Astrocyte of the hippocampus (primary cell): ENCODE data around the gene CXCR5.
"Not testable (repeated sequence)": the region's sequence is repeated elsewhere in the genome, so short reads cannot be mapped to it uniquely, and the experiment has no call there.

ENCODE experiments used
- DNase-seq: peaks from one replicate; pipeline ENCODE4 v3.0.0; 2011; ENCODE audit warnings: low read depth, low spot score

Gene CXCR5, protein sequence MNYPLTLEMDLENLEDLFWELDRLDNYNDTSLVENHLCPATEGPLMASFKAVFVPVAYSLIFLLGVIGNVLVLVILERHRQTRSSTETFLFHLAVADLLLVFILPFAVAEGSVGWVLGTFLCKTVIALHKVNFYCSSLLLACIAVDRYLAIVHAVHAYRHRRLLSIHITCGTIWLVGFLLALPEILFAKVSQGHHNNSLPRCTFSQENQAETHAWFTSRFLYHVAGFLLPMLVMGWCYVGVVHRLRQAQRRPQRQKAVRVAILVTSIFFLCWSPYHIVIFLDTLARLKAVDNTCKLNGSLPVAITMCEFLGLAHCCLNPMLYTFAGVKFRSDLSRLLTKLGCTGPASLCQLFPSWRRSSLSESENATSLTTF

DNA sequence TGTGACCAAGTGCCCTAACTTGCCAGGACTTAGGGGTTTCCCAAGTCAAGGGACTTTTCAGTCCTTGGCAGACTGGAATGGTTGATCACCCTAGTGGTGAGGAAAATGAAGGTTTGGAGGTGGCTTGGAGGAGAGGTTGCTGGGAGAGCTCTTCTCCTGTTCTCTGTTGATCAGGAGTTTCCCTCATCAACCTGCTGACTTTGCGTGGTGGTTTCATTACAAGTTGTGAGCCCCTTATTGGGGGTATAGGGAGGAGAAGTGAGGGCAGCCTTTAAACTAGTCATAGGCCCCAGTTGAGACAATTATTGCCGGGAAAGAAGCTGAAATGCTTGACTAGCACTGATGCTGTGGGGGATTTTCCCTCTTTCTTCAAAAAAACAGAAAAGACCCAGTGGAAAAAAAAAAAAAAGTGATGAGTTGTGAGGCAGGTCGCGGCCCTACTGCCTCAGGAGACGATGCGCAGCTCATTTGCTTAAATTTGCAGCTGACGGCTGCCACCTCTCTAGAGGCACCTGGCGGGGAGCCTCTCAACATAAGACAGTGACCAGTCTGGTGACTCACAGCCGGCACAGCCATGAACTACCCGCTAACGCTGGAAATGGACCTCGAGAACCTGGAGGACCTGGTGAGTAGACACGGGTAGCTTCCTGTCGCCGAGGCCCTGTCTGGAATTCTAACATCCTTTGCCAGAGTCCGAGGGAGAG, at the start of gene CXCR5:
CXCR5 (plus strand) TSS at position 525 of the 704 bp plus-strand sequence; CDS start at position 575, 50 bp downstream.
- no peak for DNase-seq

DNA sequence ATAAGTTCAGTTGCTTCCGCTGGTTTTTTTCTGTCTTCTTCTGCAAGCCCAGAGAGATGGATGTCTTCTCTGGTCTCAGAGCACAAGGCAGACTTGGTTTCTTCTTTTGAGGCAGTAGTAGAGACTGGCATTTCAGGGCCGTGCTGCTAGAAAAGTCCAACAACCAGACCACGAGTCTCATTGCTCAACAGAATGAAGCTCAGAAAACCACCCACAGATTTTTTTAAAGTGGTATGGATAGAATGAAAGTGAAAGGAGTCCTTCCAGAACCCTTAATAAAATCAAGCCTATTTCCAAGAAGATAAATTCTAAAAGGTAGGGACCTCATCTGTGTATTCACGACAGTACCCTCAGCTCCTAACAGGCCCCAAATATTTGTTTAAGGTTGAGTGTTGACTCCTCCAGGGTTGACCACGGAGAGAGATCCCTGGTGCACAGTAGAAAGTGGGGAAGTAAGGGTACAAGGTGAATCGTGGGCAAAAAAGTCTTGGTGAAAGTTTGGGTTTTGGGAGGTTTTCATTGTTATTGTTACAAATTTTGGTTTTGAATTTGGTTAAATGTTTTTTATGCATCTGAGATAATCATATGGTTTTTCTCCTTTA, 49.2 kb upstream of the CXCR5 start:
- DNase-seq: no peak

DNA sequence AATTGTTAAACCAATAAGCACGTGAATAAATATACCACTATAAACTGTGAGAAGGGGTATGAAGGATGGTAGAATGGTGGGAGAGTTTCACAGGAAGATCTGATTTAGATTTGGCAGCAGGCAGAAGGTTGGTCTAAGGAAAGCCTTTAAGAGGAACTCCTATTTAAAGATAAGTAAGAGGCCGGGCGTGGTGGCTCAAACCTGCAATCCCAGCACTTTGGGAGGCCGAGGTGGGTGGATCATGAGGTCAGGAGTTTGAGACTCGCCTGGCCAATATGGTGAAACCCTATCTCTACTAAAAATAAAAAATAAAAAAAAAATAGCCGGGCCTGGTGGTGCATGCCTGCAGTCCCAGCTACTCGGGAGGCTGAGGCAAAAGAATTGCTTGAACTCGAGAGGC, 45.8 kb upstream of the CXCR5 start:
- no peak for DNase-seq

DNA sequence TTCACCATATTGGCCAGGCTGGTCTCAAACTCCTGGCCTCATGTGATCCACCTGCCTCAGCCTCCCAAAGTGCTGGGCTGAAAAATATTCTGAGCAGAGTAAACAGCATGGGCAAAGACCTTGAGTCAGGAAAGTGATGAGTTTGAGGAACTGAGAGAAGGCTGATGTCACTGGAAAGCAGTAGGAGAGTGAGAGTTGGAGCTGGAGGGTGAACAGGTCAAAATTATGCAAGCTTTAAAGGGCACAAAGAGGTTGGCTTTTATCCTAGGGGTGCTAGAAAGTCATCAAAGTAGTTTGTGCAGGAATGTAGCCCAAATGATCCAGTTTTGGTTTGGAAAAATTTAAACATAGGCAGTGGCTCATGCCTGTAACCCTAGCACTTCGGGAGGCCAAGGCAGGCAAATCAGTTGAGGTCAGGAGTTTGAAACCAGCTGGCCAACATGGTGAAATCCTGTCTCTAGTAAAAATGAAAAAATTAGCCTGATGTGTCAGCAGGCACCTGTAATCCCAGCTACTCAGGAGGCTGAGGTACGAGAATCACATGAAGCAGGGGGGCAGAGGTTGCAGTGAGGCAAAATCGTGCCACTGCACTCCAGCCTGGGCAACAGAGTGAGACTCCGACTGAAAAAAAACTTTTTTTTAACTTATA, 44.7 kb upstream of the CXCR5 start:
- no peak for DNase-seq

DNA sequence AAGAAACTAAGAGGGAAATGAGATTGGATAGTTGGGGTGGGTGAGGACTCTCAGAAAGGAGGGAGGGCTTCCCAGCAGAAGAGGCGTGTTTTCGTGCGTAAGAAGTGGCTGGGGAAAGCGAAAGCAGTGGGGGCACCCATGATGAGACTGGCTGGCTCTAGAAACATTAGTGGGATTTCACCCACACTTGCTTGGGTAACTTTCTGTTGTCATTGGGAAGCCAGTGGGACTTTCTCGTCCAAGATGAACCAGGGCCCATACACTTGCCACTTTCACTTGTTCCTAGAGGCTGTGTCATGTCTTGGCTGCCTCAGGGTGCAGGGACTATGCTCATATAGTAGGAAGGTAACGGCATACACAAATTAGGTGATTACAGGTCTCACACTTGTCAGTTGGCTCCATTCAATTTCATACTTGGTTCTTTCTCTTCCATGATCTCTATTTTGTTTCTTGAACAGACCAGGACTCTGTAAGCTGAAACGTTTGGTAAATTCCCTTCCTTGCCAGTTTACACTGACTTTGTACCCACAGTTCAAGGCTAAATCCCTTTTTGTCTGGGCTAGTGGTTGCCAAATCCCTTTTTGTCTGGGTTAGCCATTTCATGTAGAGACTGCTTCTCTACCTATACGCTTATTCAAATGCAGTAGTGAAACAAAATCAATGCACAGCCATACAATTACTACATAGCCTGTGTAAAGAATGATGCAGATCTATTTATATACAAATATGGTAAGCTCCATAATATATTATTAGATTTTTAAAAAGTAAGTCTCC, 42.0 kb upstream of the CXCR5 start:
- no peak for DNase-seq

DNA sequence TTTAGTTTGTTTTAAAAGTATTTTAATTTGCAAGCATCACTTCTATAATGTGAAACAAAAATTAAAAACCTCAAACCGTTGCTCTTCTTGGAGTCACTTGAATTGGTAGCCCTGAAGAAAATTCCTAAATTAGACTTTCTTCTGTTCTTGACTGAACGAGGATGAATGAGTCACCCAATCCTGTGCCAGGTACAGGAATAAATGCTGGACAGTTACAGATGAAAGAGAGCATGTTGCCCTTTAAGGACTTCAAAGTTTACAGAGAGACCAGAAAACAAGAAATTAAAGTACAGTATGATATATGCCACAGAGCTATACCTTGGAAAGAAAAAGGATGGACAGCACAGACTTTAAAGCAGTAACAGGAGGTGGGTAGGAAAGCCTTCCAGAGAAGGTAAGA, 41.3 kb upstream of the CXCR5 start:
- DNase-seq: peak; percentile 72

DNA sequence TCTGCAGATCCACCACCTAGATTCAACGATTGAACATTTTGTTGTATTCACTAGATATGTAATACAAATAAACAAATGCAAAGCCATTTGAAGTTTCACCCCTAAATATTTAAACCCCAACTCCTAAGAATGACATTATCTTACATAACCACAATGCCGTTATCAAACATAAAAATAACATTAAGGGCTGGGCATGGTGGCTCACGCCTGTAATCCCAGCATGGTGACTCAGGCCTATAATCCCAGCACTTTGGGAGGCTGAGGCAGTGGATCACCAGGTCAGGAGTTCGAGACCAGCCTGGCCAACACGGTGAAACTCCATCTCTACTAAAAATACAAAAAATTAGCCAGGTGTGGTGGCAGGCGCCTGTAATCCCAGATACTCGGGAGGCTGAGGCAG, 40.8 kb upstream of the CXCR5 start:
- DNase-seq: not testable (repeated sequence)

DNA sequence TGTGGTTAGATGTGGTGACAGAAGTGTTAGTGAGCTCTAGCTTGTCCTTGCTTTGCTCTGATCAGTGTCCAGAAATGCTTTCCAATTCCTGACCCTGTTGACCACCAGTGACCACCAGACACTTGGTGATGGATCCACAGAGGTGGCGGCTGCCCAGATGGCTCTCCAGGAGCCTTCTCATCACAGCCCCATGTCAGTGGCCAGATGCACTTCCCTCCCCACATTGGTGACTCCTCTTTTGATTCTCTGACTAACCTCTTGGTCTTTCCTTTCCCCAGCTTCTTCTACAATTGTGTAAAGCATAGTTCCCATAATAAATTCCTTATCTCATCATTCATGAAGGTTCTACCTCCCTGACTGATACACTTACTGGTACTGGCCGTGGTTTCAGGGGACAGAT, 40.1 kb upstream of the CXCR5 start:
- no peak for DNase-seq

DNA sequence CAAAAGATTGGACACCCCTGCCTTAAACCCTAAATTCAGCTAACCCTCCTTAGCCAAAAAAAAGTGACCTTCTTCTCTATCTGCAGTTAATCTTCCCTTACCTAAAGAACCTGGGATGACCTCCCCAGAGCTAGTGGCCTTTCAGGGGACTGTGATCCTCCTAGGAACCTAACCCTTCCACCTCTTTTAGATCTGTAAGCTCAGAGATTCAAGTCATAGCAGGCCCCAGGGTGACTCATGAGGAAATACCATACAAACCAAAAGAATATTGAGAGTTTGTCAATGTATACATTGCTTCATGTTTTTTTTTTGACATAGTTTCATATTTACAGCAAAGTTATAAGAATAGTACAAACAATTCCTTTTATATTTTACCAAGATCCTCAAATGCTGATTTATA, 38.3 kb upstream of the CXCR5 start:
- peak; percentile 6 for DNase-seq

DNA sequence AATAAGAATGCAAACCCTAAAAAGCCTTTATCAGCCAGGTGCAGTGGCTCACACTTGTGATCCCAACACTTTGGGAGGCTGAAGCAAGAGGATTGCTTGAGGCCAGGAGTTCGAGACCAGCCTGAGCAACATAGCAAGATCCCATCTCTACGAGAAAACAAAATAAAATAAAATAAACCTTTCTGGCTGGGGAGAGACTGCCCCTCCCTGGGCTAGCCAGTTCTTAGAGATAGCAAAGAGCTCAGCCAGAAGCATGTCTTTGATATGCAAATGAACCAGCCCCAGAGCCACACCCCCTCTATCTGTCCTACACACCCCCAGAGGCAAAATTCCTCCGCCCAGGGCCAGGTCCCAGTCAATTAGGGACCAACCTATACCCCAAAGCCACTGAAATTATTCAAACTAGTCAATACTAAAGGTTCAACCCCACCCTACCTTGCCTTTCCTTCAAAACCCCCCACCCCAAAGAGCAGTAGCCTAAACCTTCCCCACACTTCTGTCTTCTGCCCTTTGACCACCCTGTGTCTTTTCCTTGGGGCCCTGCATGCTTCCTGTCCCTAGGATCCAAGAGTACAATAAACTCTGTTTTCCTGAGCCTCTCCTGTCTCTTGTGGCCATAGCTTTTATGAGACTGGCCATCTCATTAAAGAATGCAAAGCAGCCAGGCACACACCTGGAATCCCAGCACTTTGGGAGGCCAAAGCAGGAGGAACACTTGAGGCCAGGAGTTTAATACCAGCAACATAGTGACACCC, 37.3 kb upstream of the CXCR5 start:
- no peak for DNase-seq

DNA sequence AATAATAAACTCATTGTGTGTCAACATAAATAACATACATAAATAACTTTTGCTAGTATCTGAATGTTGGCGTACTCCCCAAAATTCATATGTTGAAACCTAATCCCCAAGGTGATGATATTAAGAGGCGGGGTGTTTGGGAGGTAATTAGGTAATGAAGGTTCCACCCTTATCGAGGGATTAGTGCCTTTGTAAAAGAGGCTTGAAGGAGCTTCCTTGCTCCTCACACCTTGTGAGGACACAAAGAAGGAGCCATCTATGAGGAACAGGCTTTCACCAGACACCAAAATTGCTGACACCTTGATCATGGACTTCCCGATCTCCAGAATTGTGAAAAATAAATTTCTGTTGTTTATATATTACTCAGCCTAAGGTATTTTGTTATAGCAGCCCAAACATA, 33.9 kb upstream of the CXCR5 start:
- DNase-seq: no peak

DNA sequence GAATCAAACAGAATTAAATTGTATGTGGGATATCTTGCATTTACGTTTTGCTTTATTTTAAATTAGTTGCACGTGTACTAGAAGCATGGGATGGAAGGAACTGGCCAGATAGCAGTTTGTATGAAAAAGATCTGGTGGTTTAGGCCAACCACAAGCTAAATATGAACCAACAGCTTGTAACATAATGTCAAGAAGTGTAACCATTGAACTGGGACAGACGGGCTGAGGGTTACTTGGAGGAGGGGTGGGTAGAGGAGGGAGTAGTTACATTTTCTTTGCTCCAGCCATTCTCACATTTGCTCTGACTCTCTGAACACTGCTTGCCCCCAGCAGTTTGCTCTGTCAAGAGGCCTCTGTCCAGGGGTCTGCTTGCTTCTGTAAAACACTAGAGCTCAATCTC, 31.7 kb upstream of the CXCR5 start:
- no peak for DNase-seq

DNA sequence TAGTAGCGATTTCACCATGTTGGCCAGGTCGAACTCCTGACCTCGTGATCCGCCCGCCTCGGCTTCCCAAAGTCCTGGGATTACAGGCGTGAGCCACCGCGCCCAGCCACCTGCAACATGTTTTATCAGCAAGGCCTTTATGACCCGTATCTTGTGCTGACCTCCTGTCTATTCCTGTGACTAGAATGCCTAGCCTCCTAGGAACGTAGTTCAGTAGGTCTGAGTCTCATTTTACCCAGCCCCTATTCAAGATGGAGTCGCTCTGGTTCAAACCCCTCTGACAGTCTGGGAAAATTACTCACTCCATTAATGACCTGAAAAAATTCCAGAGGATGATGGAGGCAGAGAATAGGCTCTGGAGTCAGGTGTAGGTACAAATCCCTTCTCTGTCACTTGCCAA, 30.0 kb upstream of the CXCR5 start:
- DNase-seq: no peak

DNA sequence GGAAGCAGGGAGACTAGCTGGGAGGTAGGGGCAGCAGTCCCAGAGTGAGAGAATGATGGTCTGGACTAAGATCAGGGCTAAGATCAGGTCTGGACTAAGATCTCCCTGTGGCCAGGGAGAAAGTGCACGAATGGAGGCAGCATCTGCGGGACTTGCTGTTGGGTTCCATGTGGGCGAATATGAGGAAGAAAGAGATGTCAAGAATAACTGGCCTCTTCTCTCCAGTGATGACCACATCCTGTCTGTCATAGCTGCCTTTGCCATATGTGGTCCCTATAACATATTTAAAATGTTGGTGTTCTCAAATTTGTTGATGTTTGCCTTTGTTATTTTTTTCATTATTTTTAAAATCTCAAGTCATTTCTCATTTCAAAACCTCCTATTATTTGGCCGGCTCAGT, 27.4 kb upstream of the CXCR5 start:
- DNase-seq: no peak

DNA sequence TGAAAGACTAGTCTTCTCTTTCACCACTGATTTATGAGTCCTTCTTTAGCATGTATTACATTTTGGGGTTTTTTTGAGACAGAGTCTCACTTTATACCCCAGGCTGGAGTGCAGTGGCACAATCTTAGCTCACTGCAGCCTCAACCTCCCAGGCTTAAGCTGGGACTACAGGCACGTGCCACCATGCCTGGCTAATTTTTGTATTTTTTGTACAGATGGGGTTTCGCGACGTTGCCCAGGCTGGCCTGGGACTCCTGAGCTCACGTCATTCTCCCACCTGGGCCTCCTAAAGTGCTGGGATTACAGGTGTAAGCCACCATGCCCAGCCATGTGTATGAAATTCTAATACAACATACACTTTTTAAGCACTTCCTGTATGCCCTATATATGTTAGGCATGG, 26.3 kb upstream of the CXCR5 start:
- no peak for DNase-seq

DNA sequence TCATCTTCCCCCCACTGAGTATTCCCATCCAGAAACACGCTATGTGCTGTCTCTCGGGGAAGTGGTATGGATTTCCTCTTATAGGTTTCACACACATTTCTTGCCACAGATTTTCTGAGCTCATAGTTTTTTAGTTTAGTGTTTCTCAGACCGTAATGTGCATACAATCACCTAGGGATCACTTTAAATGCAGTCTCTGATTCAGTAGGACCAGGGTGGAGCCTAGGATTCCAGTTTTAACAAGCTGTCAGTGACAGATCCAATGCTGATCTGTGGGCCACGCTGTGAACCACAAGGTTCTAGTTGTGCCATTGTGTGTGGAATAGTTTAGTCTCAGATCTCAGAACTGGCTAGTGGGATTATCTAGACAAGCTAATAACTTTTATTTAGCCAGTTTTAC, 23.7 kb upstream of the CXCR5 start:
- DNase-seq: no peak

DNA sequence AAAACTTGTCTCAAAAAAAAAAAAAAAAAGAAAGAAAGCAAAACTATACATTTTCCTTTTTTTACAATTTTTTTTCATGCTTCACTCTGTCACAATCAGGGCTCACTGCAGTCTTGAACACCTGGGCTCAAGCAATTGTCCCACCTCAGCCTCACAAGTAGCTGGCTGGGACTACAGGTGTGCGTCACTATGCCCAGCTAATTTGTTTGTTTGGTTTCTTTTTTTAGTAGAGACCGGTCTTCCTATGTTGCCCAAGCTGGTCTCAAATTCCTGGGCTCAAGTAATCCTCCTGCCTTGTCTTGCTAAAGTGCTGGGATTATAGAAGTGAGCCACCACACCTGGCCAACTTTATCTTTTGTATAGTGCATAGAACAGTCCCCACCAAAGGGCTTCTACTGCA, 15.0 kb upstream of the CXCR5 start:
- DNase-seq: no peak

DNA sequence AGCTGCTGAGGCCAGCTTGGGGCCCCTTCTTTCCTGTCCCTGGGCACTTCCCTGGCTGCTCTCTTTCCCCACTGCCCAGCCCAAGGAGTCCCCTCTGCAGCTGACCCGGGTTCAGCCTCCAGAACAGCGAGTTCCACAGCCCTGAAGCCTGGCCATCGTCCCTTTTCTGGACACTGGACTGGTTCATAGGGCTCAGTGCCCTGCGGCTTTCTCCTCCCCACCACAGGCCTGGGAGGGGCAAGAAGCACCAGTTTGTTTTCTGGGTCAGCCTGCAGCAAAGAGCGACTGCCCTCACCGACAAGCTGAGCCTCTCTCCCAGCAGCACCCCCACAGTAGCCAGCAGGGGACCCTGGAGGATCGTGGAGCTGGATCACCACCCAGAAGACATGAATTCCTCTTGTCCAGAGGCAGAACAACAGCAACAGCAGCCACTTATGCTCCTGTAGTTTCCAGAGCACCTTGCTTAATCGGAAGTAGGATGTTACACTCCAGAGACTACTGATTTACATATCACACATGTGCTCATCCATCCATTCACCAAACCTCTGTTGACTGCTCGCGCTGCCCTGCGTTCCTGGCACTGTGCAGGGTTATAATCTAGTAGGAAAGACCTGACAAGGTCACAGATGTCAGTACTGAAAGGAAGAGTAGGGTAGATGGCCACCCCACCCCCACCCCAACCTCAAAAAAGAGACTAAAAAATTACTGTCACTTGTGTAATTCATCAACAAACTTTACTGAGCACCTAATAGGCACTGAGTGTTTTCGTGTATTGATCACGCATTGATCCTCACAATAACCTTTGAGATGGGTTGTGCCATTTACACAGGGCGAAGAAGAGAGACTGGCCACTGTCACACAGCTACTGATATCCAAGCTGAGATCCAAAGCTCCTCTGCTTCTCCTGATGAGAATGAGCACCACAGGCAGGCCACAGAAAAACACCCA, 13.0 kb upstream of the CXCR5 start:
- peak; percentile 25 for DNase-seq

DNA sequence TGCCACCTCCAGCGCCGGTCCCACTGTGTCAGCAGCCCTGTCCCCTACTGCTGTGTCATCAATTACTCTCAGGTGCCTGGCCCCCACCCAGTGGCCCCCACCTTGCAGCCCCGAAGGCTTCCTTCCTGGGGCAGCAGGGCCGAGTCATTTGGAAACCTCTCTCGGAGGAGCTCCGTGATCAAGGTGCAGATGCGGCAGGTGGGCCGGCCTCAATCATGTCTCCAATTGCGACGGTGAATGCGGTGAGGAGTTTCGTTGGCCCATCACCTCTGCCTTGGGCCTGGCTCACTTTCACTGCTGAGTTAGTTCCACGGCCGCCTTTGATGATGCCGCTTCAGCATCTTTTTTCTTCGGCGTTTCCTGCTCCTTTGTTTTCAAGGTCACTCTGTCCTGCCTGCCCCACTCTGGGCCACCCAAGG, 11.3 kb upstream of the CXCR5 start:
- DNase-seq: no peak

DNA sequence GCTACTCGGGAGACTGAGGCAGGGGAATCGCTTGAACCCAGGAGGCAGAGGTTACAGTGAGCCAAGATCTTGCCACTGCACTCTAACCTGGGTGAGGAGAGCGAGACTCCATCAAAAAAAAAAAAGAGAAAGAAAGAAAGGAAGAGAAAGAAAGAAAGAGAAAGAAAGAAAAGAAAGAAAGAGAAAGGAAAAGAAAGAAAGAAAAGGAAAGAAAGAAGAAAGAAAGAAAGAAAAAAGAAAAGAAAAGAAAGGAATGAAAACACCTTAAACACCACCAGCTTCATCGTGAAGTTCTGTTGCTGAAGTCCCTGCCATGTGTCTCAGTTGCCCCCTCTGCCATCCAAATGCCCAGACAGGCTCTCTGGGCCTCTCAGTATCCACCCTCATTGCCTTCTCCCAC, 9.9 kb upstream of the CXCR5 start:
- no peak for DNase-seq
